B cell (primary cell): ENCODE results near the gene TEKT5.

Experiments
- CTCF ChIP-seq: fragments of 200-600 bp; IDR thresholded peaks from one replicate; pipeline ENCODE4 v1.8.0; 2022; ENCODE audit warnings: antibody characterized with exemption, mild to moderate bottlenecking
- EZH2 ChIP-seq: IDR thresholded peaks from 2 replicates; pipeline ENCODE4 v1.6.1; 2012; ENCODE audit warnings: borderline replicate concordance, low read depth, mild to moderate bottlenecking, moderate library complexity, low read length; ENCODE audit not compliant: insufficient read depth, poor library complexity, severe bottlenecking

- TF ChIP-seq CTCF (no peak), EZH2 (no peak)
Observed at GRCh38 chr16:10631886-10632285, 62.8 kb downstream of the TEKT5 start.
